Stromal cell of bone marrow (primary cell): ENCODE results near the gene POLD1.
"Not testable (repeated sequence)": the region's sequence is repeated elsewhere in the genome, so short reads cannot be mapped to it uniquely, and the experiment has no call there.

Experiments used
- DNase-seq: peaks from one replicate; pipeline ENCODE4 v3.0.0-alpha.2; 2012; ENCODE audit warnings: low read depth

The POLD1 gene

DNA sequence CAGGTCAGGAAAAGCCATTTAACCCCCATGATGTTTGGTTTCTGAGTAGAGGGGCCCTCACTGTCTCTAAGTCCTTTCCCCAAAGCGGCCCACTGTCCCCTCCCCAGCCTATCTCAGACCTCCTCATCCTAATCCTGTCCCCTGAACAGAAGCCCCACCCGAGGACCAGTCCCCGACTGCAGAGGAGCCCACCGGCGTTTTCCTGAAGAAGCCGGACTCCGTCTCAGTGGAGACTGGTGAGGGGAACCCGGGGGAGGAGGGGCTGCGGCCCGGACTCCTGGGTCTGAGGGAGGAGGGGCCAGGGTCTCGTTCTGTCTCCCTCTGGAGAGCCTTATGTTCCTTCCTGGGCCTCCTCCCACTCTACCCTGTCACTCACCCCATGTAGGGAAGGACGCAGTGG lies 51.5 kb downstream of the POLD1 start:
- DNase-seq: no peak

DNA sequence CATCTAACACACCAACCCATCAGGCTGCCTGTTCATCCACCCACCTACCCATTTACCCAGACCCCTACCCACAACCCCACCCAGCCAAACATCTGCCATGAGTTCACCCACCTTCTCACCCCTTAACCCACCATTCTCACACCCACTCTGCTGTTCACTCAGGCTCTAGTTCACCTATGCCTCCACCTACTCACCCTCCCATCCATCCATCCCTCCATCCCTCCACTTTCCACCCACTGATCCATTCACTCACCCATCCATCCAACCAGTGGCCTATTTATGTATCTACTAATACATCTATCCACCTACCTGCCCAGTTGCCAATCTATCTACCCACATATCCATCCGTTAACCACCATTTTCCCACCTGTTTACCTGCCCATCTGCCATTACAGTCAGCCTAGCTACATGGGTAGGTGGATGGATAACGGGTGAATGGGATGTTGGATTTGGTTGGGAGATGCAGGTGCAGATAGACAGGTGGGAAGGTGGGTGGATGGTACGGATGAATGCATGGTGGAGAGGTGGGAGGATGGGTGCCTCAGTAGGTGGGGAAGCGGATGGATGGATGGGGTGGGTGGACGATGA lies 53.8 kb downstream of the POLD1 start:
- DNase-seq: no peak

DNA sequence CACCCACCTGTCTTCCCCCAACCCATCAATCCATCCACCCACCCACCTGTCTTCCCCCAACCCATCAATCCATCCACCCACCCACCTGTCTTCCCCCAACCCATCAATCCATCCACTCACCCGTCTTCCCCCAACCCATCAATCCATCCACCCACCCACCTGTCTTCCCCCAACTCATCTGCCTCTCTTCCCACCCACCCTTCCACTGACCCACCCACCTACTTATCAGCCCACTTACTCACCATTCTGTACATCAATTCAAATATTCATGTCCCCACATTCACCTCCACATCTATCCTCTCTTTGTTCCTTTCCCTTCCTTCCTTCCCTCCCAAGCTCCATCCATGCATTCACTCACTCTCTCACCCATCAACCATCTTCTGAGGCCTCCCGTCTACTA lies 55.0 kb downstream of the POLD1 start:
- DNase-seq: not testable (repeated sequence)

DNA sequence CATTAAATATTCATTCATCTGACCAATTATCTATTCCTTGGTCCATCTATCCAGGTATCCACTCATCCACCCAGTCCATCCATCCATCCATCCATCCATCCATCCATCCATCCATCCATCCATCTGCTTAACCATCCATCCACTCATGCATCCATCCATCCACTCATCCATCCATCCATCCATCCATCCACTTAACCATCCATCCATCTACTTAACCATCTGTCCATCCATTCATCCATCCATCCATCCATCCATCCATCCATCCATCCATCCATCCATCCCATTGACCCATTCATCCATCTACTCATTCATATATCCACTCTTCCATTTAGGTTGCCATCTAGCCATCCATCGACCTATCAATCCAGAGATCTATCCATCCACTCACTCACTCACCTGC lies 59.9 kb downstream of the POLD1 start:
- DNase-seq: no peak

DNA sequence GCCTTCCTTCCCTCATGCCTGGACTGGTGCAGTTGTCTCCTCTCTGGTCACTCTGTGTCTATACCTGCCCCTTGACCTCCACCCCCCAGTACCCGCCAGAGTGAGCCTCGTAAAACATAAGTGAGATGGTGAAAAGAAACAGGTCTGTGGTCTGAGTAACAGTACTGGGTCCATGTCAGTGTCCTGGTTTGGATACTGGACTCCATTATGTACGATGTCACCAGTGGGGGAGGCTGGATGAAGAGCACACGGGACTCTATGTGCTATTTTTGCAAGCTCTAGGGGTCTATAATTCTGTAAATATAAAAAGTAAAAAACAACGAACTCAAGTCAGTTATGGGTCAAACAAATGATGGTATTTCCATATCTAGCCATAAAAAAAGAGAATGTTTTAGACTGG lies 62.9 kb downstream of the POLD1 start:
- no peak for DNase-seq

DNA sequence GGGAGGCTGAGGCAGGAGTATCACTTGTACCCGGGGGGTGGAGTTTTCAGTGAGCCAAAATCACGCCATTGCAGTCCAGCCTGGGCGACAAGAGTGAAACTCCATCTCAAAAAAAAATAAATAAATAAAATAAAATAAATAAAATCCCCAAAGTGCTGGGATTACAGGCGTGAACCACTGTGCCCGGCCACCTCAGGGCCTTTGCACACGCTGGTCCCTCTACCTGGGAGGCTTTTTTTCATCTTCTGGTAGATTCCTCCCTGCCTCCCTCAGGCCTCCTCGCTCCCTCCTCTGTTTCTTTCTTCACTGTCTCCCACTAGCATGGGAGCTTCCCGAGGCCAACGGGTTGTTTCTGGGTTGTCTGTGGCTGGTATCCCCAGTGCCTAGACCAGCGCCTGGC lies 63.6 kb downstream of the POLD1 start:
- no peak for DNase-seq

DNA sequence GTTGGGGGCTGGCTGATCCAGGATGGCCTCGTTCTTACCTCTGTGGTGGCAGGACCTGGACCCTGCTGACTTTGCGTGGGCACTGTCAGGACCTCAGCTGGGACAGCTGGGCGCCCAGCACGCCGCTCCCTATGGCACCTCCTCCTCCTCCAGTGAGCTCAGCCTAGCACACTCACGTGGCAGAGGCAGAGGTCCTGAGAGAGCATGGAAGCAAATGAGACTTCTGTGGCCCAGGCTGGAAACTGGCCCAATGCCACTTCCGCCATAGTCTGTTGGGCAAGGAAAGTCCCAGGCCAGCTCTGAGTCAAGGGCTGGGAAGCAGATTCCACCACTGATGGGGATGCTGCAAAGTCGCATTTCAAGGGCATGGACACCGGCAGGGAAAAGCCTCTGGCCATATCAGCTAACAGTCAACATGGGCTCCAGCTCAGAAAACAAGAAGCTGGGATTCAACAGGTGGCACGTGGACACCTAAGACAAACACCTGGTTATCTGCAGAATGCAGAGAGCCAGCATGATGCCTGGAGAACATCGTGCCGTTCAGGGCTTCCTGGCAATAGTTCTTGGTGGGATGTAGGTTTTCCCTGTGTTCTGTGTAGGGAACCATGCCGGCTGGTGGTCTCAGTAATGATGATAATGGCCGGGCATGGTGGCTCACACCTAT lies 65.2 kb downstream of the POLD1 start:
- DNase-seq: no peak

DNA sequence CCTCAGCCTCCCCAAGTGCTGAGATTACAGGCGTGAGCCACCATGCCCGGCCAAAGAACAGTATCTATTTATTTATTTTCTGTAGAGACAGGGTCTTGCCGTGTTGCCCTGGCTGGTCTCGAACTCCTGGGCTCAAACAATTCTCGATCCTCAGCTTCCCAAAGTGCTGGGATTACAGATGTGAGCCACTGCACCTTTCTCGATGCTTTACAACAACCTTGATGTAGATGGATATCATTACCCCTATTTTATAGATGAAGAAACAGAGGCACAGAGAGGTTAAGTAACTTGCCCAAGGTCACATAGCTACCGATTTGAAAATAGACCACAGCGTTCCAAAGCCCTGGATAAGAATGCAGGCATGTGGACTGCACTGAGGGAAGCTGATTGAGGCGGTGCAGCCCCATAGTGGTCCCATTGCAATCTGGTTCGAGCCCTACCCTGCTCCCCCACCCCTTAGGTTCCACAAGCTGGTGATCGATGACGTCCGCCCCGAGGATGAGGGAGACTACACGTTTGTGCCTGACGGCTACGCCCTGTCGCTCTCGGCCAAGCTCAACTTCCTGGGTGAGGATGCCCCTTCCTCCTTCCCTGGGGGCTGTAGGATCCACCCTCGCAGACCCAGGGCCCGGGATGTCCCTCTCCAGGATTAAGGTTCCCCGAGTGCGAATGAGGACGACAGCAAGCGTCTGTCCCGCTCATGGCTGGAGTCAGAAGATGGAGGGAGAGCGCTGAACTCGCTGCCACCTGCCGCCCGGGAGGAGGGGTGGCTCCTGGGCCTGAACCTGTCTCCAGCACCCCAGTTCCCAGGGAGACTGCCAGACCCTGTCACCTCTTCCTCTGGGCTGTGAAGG lies 66.4 kb downstream of the POLD1 start:
- no peak for DNase-seq

DNA sequence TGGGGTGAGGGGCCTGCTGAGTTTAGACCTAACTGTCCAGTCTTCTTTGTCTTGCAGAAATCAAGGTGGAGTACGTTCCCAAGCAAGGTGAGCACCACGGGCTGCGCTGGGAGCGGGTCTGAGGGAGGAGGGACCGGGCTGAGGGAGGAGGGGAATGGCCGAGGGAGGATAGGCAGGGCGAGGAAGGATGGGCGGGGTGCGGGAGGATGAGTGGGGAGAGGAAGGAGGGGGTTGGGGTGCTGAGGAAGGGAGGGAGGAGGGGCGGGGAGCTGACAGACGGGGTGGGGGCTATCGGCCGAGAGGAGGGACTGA lies 67.0 kb downstream of the POLD1 start:
- no peak for DNase-seq

DNA sequence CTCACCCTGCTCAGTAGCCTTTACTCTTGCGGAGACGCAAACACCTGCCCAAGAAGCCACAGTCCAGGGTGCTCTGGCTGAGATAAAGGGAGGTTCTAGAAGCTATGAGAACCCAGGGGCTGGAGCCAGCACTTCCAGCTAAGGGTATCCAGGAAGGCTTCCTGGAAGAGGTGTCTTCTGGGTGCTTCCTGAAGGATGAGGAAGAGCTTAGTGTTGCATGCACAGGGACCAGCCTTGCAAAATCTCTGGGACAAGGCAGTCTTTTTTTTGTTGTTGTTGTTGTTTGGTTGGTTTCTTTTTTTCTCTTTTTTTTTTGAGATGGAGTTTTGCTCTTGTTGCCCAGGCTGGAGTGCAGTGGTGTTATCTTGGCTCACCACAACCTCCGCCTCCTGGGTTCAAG lies 69.1 kb downstream of the POLD1 start:
- no peak for DNase-seq

DNA sequence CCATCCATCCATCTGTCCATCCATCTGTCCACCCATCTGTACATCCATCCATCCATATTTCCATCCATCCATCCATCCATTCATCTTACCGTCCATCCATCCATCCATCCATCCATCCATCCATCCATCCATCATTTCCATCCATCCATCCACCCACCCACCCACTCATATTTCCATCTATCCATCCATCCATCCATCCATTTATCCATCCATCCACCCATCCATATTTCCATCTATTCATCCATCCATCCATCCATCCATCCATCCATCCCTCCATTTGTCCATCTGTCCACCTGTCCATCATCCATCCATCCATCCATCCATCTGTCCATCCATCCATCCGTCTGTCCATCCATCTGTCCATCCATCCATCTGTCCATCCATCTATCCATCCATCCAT lies 71.8 kb downstream of the POLD1 start:
- no peak for DNase-seq

DNA sequence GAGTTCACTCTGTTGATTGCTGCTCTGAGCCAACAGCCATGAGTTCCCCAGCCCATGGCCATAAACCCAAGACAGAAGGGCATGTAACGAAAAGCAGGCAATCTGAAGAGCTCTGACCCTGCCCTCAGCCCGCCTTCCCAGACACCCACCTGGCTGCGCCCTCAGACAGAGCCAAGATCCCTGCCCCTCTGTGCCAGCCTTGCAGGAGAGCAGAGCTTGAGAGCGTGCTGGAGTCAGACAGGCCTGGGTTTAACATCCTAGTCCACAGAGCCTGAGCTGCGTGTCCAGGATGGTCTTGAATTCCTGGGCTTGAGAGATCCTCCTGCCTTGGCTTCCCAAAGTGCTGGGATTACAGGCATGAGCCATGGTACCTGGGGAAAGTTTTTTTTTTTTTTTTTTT lies 73.2 kb downstream of the POLD1 start:
- no peak for DNase-seq

DNA sequence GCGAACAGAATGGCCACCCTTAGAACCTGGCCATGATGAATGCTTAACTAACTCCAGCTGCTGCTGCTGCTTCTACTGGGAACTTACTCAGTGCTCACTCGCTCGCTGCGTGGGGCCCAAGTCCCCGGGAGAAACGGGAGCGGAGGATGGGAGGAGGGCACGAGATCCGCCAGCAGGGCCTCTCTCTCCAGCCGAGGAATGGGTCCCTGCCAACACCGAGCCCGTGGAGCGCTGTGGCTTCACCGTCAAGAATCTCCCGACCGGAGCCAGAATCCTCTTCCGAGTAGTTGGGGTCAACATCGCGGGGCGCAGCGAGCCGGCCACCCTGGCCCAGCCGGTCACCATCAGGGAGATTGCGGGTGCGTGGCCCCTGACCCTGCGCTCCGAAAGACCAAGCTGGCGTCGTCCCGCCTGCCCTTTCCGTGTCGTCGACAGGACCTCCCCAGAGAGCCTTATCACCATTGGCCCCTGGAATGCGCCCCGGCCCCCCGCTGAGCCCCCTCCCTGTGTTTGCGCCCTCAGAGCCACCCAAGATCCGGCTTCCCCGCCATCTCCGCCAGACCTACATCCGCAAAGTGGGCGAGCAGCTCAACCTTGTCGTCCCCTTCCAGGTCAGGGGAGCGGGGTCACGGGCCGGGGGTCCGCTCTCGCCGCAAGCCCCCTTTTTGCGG lies 74.4 kb downstream of the POLD1 start:
- no peak for DNase-seq

DNA sequence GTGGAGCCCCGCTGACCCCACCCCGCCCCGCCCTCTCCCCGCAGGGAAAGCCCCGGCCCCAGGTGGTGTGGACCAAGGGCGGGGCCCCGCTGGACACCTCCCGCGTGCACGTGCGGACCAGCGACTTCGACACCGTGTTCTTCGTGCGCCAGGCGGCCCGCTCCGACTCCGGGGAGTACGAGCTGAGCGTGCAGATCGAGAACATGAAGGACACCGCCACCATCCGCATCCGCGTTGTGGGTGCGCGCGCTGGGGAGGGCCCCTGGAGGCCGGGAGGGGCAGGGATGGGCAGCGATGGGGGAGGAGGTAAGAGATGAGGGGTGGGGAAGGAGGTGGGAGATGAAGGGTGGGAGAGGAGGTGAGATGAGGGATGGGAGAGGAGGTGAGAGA lies 74.9 kb downstream of the POLD1 start:
- DNase-seq: no peak

DNA sequence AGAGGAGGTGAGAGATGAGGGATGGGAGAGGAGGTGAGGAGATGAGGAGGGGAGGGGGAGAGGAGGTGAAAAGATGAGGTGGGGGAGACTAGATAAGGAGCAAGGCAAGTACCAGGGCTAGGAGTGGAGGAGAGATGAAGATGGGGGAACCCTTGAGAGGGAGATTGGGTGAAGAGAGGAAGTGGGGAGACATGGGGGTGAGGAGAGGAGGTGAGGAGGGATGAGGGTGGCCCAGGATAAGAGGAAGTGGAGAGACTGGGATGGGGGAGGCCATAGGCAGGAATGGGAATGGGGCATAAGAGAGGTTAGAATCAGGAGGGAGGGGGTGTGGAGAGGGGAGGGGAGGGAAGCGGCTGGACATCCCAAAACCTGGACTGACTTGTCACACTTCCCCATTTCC lies 75.5 kb downstream of the POLD1 start:
- DNase-seq: no peak

DNA sequence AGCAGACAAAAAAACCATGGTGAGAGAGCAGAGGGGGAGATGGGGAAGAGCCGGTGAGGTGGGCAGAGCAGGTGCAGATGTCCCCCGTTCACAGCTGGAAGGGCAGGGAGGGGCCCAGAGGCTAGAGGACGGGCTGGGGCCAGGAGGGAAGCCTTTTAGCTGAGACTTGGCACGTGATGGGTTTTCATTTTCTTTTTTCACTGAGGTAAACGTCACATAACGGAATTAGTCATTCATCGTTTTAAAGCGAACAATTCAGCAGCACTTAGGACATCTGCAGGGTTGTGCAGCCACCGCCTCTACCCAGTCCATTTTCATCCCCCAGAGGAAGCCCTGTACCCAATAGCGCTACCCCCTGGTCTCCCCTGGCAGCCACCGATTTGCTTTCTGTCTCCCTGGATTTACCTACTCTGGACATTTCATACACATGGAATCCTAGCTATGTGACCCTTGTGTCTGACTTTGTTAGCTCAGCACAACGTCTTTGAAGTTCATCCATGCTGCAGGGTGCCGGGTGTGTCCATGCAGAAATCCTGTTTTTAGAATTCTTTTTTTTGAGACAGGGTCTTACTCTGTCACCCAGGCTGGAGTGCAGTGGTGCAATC lies 76.1 kb downstream of the POLD1 start:
- no peak for DNase-seq

DNA sequence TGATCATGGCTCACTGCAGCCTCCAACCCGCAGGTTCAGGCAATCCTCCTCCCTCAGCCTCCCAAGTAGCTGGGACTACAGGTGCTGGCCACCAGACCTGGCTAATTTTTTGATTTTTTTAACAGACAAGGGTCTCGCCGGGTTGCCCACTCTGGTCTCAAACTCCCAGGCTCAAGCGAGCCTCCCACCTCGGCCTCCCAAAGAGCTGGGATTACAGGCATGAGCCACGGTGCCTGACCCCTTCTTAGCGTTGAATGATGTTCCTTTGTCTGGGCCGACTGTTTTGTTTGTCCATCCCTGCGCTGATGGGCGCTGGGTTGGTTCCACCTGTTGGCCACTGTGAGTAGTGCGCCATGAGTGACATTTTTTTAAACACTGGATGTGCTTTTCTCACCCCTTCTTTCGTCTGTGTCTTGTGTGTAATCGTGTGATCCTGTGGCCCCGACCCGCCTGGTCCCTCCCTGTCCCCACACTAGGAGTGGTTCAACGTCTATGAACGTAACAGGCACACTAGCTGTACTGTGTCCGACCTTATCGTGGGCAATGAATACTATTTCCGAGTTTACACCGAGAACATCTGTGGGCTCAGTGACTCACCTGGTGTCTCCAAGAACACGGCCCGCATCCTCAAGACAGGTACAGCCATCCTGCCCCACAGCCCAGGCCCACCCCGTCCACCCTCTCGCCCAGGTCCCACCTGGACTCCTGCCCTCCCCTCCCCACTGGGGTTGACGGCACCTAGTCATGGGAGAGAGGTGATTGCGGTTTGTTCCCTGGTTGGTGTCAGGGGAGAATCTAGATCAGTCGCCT lies 77.1 kb downstream of the POLD1 start:
- peak; percentile 35 for DNase-seq

DNA sequence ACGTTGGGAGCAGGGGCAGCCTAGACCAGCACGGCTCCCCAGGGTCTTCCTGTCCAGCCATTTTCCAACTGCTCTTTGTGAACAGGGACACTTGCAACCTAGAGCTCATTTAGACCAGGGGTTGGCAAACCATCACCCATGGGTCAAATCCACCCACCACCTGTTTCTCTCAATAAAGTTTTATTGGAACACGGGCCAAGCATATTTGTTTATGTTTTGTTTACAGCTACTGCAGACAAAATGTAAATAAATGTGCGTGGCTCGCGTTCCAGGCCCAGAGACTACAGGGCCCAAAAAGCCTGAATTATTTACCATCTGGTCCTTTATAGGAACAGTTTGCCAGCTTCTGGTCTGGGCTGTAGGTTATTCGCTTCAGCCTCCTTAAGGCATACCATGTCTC lies 78.8 kb downstream of the POLD1 start:
- DNase-seq: no peak

DNA sequence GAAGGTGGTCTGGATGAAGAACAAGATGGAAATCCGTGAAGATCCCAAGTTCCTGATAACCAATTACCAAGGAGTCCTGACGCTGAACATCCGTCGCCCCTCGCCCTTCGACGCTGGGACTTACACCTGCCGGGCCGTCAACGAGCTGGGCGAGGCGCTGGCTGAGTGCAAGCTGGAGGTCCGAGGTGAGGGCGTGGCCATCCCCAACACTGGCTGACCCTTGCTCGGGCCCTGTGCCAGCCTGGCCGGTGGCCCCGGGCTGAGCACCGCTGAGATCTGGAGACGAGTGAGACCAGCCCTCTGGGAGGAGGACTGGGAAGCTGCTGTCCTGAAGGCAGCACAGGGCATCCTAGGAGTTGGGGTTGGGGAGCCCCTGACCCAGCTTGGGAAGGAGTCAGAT lies 80.2 kb downstream of the POLD1 start:
- DNase-seq: no peak

DNA sequence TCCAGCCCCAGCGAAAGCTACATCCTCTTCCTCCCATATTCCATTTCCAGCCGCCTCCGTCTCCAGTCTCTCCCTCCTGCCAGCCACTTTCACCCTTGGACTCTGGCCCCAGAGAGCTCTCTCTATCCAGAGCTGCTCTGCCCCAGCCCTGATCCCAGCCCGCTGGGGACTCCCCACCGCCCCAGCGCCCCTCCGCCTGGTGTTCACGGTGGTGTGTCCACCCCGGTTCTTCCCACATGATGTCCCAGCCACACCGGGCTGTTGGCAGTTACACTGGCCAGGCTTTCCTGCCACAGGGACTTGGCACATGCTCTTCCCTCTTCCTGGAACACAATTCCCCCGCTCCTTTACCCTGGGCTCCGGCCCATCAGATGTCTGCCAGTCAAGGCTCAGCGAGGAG lies 80.9 kb downstream of the POLD1 start:
- DNase-seq: no peak

DNA sequence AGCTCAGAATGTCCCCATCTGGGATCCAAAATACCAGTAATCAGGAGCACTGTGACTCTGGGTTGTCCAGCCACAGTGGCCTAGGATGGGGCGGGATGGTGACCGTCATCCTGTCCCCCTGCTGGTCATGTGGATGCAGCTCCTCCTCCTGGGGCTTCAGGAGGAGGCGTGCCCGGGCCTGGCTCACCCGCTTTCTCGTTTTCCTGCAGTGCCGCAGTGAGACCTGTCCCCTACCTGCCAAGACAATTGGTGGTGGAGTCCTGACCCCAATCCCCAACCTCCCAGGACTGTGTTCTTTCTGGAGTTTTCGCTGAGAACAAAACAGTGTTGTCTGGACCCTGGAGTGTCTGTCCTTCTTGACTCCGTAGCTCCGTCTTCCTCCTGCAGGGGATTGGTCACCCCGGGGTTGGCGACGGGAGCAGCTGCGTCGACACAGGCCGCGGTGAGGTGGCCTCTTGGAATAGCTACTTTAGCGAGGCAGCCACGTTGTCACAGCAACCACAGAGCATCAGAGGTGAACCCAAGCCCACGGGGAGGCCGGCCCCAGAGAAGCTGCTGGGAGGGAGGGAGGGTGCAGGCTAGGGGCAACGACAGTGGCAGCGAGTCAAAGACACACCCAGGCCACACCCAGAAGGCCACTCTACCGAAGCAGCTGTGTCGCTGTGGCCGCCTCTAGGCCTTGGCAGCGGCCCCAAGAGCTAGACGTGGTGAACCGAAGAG lies 82.0 kb downstream of the POLD1 start:
- DNase-seq: no peak
